GM12801 (cell line): Measurements from ENCODE around the gene ACADS.

ENCODE experiments used
- CTCF ChIP-seq: IDR thresholded peaks from one replicate; pipeline ENCODE4 v1.5.1; 2011; ENCODE audit warnings: control low read depth; ENCODE audit not compliant: insufficient read length; ENCODE audit errors: extremely low read depth

The ACADS gene

GRCh38 chr12:120734210-120734609 lies 8.6 kb downstream of the ACADS start:
- no peak for TF ChIP-seq CTCF

GRCh38 chr12:120735181-120735580 lies 9.6 kb downstream of the ACADS start:
- no peak for TF ChIP-seq CTCF

- no peak for TF ChIP-seq CTCF
Observed at GRCh38 chr12:120736404-120737331, 11.0 kb downstream of the ACADS start.

GRCh38 chr12:120737557-120738251 lies 12.1 kb downstream of the ACADS start:
- TF ChIP-seq CTCF = no peak

GRCh38 chr12:120738252-120739030 lies 12.8 kb downstream of the ACADS start:
- TF ChIP-seq CTCF = no peak

GRCh38 chr12:120739031-120739762 lies 13.6 kb downstream of the ACADS start:
- no peak for TF ChIP-seq CTCF
